Renal cortical epithelial cell (primary cell): Measurements from ENCODE around the gene BRD2. TPM values are rescaled to one million over a fixed set of nuclear protein-coding genes. Genes with fewer than 3 reads are reported as not detected.

ENCODE experiments used
- DNase-seq: peaks from one replicate; pipeline ENCODE4 v3.0.0-alpha.2; 2011; ENCODE audit warnings: low read depth
- total RNA-seq: library from RNA; depleted of rRNA; stranded (reverse); fragments of >200 nt; gene quantifications from 2 replicates; pipeline ENCODE4 v1.2.3, GENCODE V29; 2014

BRD2 gene
- total RNA-seq, 1 donor from 2014 or later, result 107 TPM

- DNase-seq, result no peak
These were observed 19.3 kb upstream of the BRD2 start for GRCh38 chr6:32949113-32949512.

- DNase-seq, result no peak
These were observed 18.4 kb upstream of the BRD2 start for GRCh38 chr6:32950010-32950409.

GRCh38 chr6:32950449-32950848 is 17.9 kb upstream of the BRD2 start:
- DNase-seq, result no peak

GRCh38 chr6:32952817-32953739 is 15.3 kb upstream of the BRD2 start, which contains the start of gene HLA-DMA:
TSS of gene HLA-DMA (minus strand) at chr6:32953097. CDS start at chr6:32953036, 61 bp downstream.
- DNase-seq, result peak; percentile 99

- no peak for DNase-seq
These were observed 14.6 kb upstream of the BRD2 start for GRCh38 chr6:32953775-32954174.

- DNase-seq, result no peak
These were observed 14.1 kb upstream of the BRD2 start for GRCh38 chr6:32954267-32954666.

GRCh38 chr6:32954986-32955802 is 13.2 kb upstream of the BRD2 start:
- DNase-seq, result peak; percentile 52

- DNase-seq, result no peak
These were observed 12.2 kb upstream of the BRD2 start for GRCh38 chr6:32956176-32956575.

- DNase-seq, result no peak
These were observed 7.8 kb upstream of the BRD2 start for GRCh38 chr6:32960563-32960962.

GRCh38 chr6:32962213-32962826 is 6.1 kb upstream of the BRD2 start:
- DNase-seq, result no peak

GRCh38 chr6:32963866-32964265 is 4.5 kb upstream of the BRD2 start:
- no peak for DNase-seq

- no peak for DNase-seq
These were observed 3.6 kb upstream of the BRD2 start for GRCh38 chr6:32964776-32965175.

GRCh38 chr6:32967151-32968091 is 973 bp upstream of the BRD2 start:
- peak; percentile 74 for DNase-seq

GRCh38 chr6:32968867-32969684 is 682 bp downstream of the BRD2 start:
- DNase-seq, result peak; percentile 70

GRCh38 chr6:32969685-32970412 is 1.5 kb downstream of the BRD2 start:
- peak; percentile 92 for DNase-seq

GRCh38 chr6:32970413-32971241 is 2.2 kb downstream of the BRD2 start:
- DNase-seq, result peak; percentile 61

- DNase-seq, result no peak
These were observed 2.8 kb downstream of the BRD2 start for GRCh38 chr6:32971242-32971580.

- DNase-seq, result peak; percentile 99
These were observed 3.4 kb downstream of the BRD2 start for GRCh38 chr6:32971581-32972352.
